Myocyte (in vitro differentiated cells): ENCODE results near the gene TEN1. TPM values are rescaled to one million over a fixed set of nuclear protein-coding genes. Genes with fewer than 3 reads are reported as not detected.

Source experiments
- total RNA-seq: library from RNA; depleted of rRNA; stranded (reverse); fragments of >200 nt; gene quantifications from 2 replicates; pipeline ENCODE4 v1.2.3, GENCODE V29; 2014

TEN1 gene
- total RNA-seq, 1 donor from 2014 or later, result 16.7 TPM

Other genes with a start within 250 kb of the TEN1 start
- gene GALK1, start 214.0 kb upstream of the TEN1 start, total RNA-seq, result 18.5 and 24.0 TPM in 2 replicates
- 12.7 and 23.6 TPM in 2 replicates for gene UNK, start 194.4 kb upstream of the TEN1 start, total RNA-seq
- gene UNC13D, start 134.8 kb upstream of the TEN1 start, total RNA-seq, result 0.68 and 1.9 TPM in 2 replicates
- gene WBP2, start 123.9 kb upstream of the TEN1 start, total RNA-seq, result 47.5 and 60.3 TPM in 2 replicates
- gene TRIM47, start 100.7 kb upstream of the TEN1 start, total RNA-seq, result 7.2 and 8.8 TPM in 2 replicates
- 22.8 and 25.3 TPM in 2 replicates for gene TRIM65, start 82.3 kb upstream of the TEN1 start, total RNA-seq
- gene MRPL38, start 74.4 kb upstream of the TEN1 start, total RNA-seq, result 38.2 and 43.4 TPM in 2 replicates
- 7.8 and 10.4 TPM in 2 replicates for gene FBF1, start 38.2 kb upstream of the TEN1 start, total RNA-seq
- 41.5 and 42.3 TPM in 2 replicates for gene ACOX1, start 74 bp upstream of the TEN1 start, total RNA-seq
- gene CDK3, start 21.6 kb downstream of the TEN1 start, total RNA-seq, result 3.6 and 4.9 TPM in 2 replicates
- not detected in 2 replicates for gene EVPL, start 48.1 kb downstream of the TEN1 start, total RNA-seq
- gene SRP68, start 93.3 kb downstream of the TEN1 start, total RNA-seq, result 32.5 and 41.7 TPM in 2 replicates
- not detected in 2 replicates for gene GALR2, start 95.5 kb downstream of the TEN1 start, total RNA-seq
- gene ZACN, start 99.9 kb downstream of the TEN1 start, total RNA-seq, result not detected in 2 replicates
- gene EXOC7, start 124.5 kb downstream of the TEN1 start, total RNA-seq, result 86.2 and 104 TPM in 2 replicates
- gene FOXJ1, start 162.0 kb downstream of the TEN1 start, total RNA-seq, result not detected in 2 replicates